Lower leg skin (tissue), 3 donors: Measurements from ENCODE around the gene PLA2G2D.

Source experiments
- POLR2A ChIP-seq, 2 donors: fragments of 450-650 bp; IDR thresholded peaks; one replicate each; pipeline ENCODE4 v1.6.1; 2016 to 2017; ENCODE audit warnings: antibody characterized with exemption in 2 of 2, mild to moderate bottlenecking in 1 of 2, moderate library complexity in 1 of 2
- TF ChIP-seq, protein P1 (sequence below), 3 donors: fragments of 450-650 bp; IDR thresholded peaks; one replicate each; pipeline ENCODE4 v1.5.1; 2016; ENCODE audit warnings: antibody characterized with exemption in 3 of 3, mild to moderate bottlenecking in 3 of 3, moderate library complexity in 2 of 3

DNA sequence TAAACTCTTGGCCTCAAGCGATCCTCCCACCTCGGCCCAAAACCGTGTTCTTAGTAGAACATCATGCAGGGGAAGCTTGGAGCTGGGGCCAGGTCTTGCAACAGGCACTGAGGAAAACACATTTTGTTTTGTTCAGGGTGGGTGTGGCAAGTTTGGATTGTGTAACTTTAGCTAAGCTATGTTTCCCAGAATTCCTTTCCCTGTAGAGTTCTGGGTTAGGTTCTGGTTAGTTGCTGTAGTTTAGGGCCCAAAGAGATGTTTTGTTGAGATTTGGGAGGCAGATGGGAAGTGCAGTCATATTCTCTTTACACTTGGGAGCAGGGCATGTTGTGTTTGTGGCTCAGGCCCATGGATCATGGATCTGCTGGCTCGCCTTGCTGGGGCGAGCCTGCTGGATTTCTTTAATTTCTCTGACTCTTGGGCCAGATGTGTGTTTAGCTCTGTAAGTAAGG is 25.4 kb downstream of the PLA2G2D start:
- TF ChIP-seq, protein P1, sequence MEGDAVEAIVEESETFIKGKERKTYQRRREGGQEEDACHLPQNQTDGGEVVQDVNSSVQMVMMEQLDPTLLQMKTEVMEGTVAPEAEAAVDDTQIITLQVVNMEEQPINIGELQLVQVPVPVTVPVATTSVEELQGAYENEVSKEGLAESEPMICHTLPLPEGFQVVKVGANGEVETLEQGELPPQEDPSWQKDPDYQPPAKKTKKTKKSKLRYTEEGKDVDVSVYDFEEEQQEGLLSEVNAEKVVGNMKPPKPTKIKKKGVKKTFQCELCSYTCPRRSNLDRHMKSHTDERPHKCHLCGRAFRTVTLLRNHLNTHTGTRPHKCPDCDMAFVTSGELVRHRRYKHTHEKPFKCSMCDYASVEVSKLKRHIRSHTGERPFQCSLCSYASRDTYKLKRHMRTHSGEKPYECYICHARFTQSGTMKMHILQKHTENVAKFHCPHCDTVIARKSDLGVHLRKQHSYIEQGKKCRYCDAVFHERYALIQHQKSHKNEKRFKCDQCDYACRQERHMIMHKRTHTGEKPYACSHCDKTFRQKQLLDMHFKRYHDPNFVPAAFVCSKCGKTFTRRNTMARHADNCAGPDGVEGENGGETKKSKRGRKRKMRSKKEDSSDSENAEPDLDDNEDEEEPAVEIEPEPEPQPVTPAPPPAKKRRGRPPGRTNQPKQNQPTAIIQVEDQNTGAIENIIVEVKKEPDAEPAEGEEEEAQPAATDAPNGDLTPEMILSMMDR (IDR thresholded peaks at IDR 0.05) = no peak
- TF ChIP-seq POLR2A (IDR thresholded peaks at IDR 0.05) = no peak
